HCT116 (cell line): ENCODE data around the gene OR2V2. TPM values are rescaled to one million over a fixed set of nuclear protein-coding genes. Genes with fewer than 3 reads are reported as not detected.
A peak's percentile ranks its signal among the peaks of the same experiment; 100 is the strongest.

Experiments
- ATAC-seq: fragments of 200-7000 bp; cut with Tn5 transposase; 2 replicates; pipeline ENCODE4 v1.9.1; 2020; ENCODE audit warnings: mild to moderate bottlenecking, moderate library complexity
- BruUV-seq: library from RNA; stranded (reverse); fragments of 400-500 nt; replicated peaks from 2 replicates; lab custom pipeline; 2021; lab: Mats Ljungman, UMichigan
- CTCF ChIA-PET: fragments of 300-600 bp; sonication (Branson Sonifier 250); formaldehyde crosslinking; loops from one replicate; lab custom pipeline; 2021; ENCODE audit warnings: antibody characterized with exemption; lab: Charles Lee
- POLR2A ChIA-PET: fragments of 300-600, 350-600 bp; sonication (Branson Sonifier 250); formaldehyde crosslinking; loops from one replicate; lab custom pipeline; 2021; ENCODE audit warnings: antibody characterized with exemption; lab: Charles Lee
- RAD21 ChIA-PET, 2 experiments: fragments of 300-600 bp; sonication (Branson Sonifier 250); formaldehyde crosslinking; loops; one replicate each; lab custom pipeline; 2023; ENCODE audit warnings: low total read pairs in 2 of 2; ENCODE audit not compliant: uncharacterized antibody in 2 of 2, unreplicated experiment in 2 of 2, low non-redundant PET in 1 of 2; lab: Charles Lee
- DNase-seq: peaks from one replicate; pipeline ENCODE4 v3.0.0-alpha.2; 2010; ENCODE audit warnings: low read depth, low spot score
- H2AFZ ChIP-seq: fragments of 200-600 bp; shearing (Covaris generic), sonication (generic); 2 replicates; pipeline ENCODE4 v1.6.1; 2017; ENCODE audit warnings: low read depth, mixed run types, mixed read lengths, antibody characterized with exemption, low read length; ENCODE audit not compliant: poor library complexity, severe bottlenecking
- H3K27ac ChIP-seq: 2 replicates; pipeline ENCODE4 v1.5.1; 2012; ENCODE audit warnings: low read depth, low read length
- H3K27me3 ChIP-seq: fragments of 200-600 bp; sonication (generic); 2 replicates; pipeline ENCODE4 v1.6.1; 2016; ENCODE audit warnings: mixed run types, low read length, mixed read lengths; ENCODE audit not compliant: insufficient read depth
- H3K36me3 ChIP-seq, 2 experiments: fragments of 200-500 bp in 1 of 2; fragments of 200-600 bp in 1 of 2; sonication (Bioruptor generic) in 1 of 2; sonication (generic) in 1 of 2; 2 replicates each; pipeline versions ENCODE4 v1.5.1 to v1.6.1; 2014 to 2016; ENCODE audit warnings: low read length in 2 of 2, inconsistent platforms in 1 of 2, mixed read lengths in 1 of 2, mixed run types in 1 of 2; ENCODE audit not compliant: insufficient read depth in 2 of 2, control insufficient read depth in 1 of 2
- H3K4me1 ChIP-seq, 2 experiments: fragments of 200-600 bp in 1 of 2; sonication (generic) in 1 of 2; 2 replicates each; pipeline versions ENCODE4 v1.5.1 to v1.6.1; 2012 to 2017; ENCODE audit warnings: low read length in 2 of 2, inconsistent platforms in 1 of 2, mild to moderate bottlenecking in 1 of 2, mixed read lengths in 1 of 2, mixed run types in 1 of 2, moderate library complexity in 1 of 2; ENCODE audit not compliant: insufficient read depth in 2 of 2, control insufficient read depth in 1 of 2
- H3K4me2 ChIP-seq: fragments of 200-600 bp; sonication (generic); 2 replicates; pipeline ENCODE4 v1.6.1; 2017; ENCODE audit warnings: mixed run types, low read length, mixed read lengths
- H3K4me3 ChIP-seq, 2 experiments: fragments of 200-600 bp in 1 of 2; sonication (generic) in 1 of 2; replicated peaks in 1 of 2; 2 replicates each; pipeline ENCODE4 v1.5.1; 2011 to 2016; ENCODE audit warnings: low read length in 2 of 2, control low read depth in 1 of 2, low read depth in 1 of 2, mild to moderate bottlenecking in 1 of 2, mixed read lengths in 1 of 2, mixed run types in 1 of 2
- H3K79me2 ChIP-seq: fragments of 200-600 bp; sonication (generic); 2 replicates; pipeline ENCODE4 v1.6.1; 2017; ENCODE audit warnings: mild to moderate bottlenecking, mixed run types, low read length, moderate library complexity, mixed read lengths; ENCODE audit not compliant: insufficient read depth
- H3K9ac ChIP-seq: fragments of 200-600 bp; sonication (generic); 2 replicates; pipeline ENCODE4 v1.6.1; 2016; ENCODE audit warnings: low read length, mixed read lengths
- H3K9me2 ChIP-seq: fragments of 200-600 bp; sonication (generic), shearing (Covaris generic); 2 replicates; pipeline ENCODE4 v1.6.1; 2017; ENCODE audit warnings: mixed run types, mild to moderate bottlenecking, moderate library complexity; ENCODE audit not compliant: insufficient read depth
- H3K9me3 ChIP-seq, 2 experiments: fragments of 200-500 bp in 1 of 2; fragments of 200-600 bp in 1 of 2; sonication (Bioruptor generic) in 1 of 2; sonication (generic) in 1 of 2; 2 replicates each; pipeline ENCODE4 v1.6.1; 2014 to 2017; ENCODE audit warnings: low read length in 2 of 2, mixed read lengths in 2 of 2, inconsistent platforms in 1 of 2, low read depth in 1 of 2, mild to moderate bottlenecking in 1 of 2, mixed run types in 1 of 2, moderate library complexity in 1 of 2; ENCODE audit not compliant: control insufficient read depth in 1 of 2, insufficient read depth in 1 of 2
- H4K20me1 ChIP-seq: fragments of 200-600 bp; sonication (generic), shearing (Covaris generic); 2 replicates; pipeline ENCODE4 v1.6.1; 2017; ENCODE audit warnings: mixed run types, mild to moderate bottlenecking, moderate library complexity; ENCODE audit not compliant: insufficient read depth
- CBX3 ChIP-seq: IDR thresholded peaks from 2 replicates; pipeline ENCODE4 v1.6.1; 2012; ENCODE audit warnings: low read depth
- CEBPB ChIP-seq: IDR thresholded peaks from 2 replicates; pipeline ENCODE4 v1.6.1; 2012; ENCODE audit warnings: low read depth
- EZH2 ChIP-seq: fragments of 200-600 bp; sonication (generic); IDR thresholded peaks from 2 replicates; pipeline ENCODE4 v1.6.1; 2017; ENCODE audit warnings: antibody characterized with exemption, mixed run types
- EZH2phosphoT487 ChIP-seq: fragments of 200-600 bp; IDR thresholded peaks from 2 replicates; pipeline ENCODE4 v1.6.1; 2018; ENCODE audit warnings: antibody characterized with exemption, borderline replicate concordance
- POLR2A ChIP-seq: IDR thresholded peaks from 2 replicates; pipeline ENCODE4 v1.7.0; 2011; ENCODE audit warnings: borderline replicate concordance; ENCODE audit not compliant: insufficient read depth, insufficient read length; ENCODE audit errors: extremely low read depth
- POLR2AphosphoS5 ChIP-seq: IDR thresholded peaks from 2 replicates; pipeline ENCODE4 v1.6.1; 2011; ENCODE audit warnings: mild to moderate bottlenecking, low read depth, low read length, moderate library complexity
- SP1 ChIP-seq: IDR thresholded peaks from 2 replicates; pipeline ENCODE4 v1.6.1; 2012; ENCODE audit warnings: low read depth
- SRF ChIP-seq: IDR thresholded peaks from 2 replicates; pipeline ENCODE4 v1.6.1; 2012; ENCODE audit warnings: low read depth
- TCF7L2 ChIP-seq: IDR thresholded peaks from 2 replicates; pipeline ENCODE4 v1.7.0; 2011; ENCODE audit warnings: borderline replicate concordance, inconsistent platforms; ENCODE audit not compliant: insufficient read depth, insufficient read length; ENCODE audit errors: extremely low read depth
- ZFX ChIP-seq: fragments of 450-650 bp; IDR thresholded peaks from 2 replicates; pipeline ENCODE4 v1.6.1; 2017
- ZNF274 ChIP-seq: fragments of 200-500 bp; sonication (Bioruptor generic); IDR thresholded peaks from 2 replicates; pipeline ENCODE4 v1.6.1; 2014; ENCODE audit warnings: mild to moderate bottlenecking, low read depth, low read length, inconsistent platforms
- intact Hi-C: fragments of 100-400 bp; cut with micrococcal nuclease; formaldehyde crosslinking; loops from 2 replicates; pipeline ENCODE4 v1.10.0; 2022
- total RNA-seq: library from RNA; stranded (reverse); gene quantifications from one replicate; pipeline ENCODE4 v1.2.1, GENCODE V29; 2021; ENCODE audit not compliant: unreplicated experiment
- TF ChIP-seq, protein P1 (sequence below): IDR thresholded peaks from 2 replicates; pipeline ENCODE4 v1.6.1; 2012; ENCODE audit warnings: low read depth
- TF ChIP-seq, protein P2 (sequence below): IDR thresholded peaks from 2 replicates; pipeline ENCODE4 v1.6.1; 2011; ENCODE audit warnings: mild to moderate bottlenecking, low read length, moderate library complexity; ENCODE audit not compliant: insufficient replicate concordance; ENCODE audit errors: extremely low read depth

The OR2V2 gene
- total RNA-seq, 1 experiment from 2014 or later: not detected

DNA sequence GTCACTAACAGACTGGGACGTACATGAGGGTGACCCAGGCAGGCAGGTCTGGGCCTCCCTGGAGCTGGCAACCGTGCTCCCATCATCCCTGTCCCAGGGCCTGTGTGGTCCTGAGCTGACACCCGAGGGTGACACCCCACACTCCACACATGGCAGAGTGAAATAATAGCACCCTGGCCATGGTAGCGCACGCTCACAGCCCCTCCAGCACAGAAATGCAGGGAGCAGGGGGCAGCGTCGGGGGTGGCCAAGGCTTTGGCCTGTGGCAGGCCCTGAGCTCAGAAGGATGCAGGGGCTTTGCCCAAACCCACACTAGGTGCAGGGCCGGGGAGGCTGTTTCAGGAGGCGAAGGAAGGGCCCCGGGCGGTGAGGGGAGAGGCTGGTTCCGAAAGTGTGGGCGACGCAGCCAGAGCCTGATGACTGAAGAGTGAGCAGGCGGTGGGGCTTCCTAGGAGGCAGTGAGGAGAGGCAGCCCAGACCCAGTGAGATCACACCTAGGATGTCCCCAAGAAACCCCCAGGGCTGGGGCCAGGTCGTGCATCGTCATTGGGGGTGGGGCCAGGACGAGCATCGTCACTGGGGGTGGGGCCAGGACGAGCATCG lies 12.9 kb downstream of the OR2V2 start:
- Histone ChIP-seq H3K27me3 (no peaks in the 10 kb centered on the region), H3K36me3 (no peaks in the 10 kb centered on the region), H3K9me2 (no peaks in the 10 kb centered on the region), H3K4me1 (peaks cover 12 to 34% of the 10 kb centered on the region in 2 experiments), H3K4me2 (peak overlapping the region; percentile 53), H3K9me3 (no peaks in the 10 kb centered on the region), H4K20me1 (no peaks in the 10 kb centered on the region), H3K4me3 (no peak overlapping the region), H3K9ac (peak overlapping the region; percentile 63), H2AFZ (peak overlapping the region; percentile 68), H3K27ac (peak overlapping the region; percentile 77), H3K79me2 (no peaks in the 10 kb centered on the region)
- no TSS peak for BruUV-seq
- ChIA-PET POLR2A (no interaction called here), CTCF (interaction anchor here (0.5 to 1.1 kb wide), 2 partner anchors 12 to 117 kb away, joined by 3 to 5 read pairs; no protein-coding TSS in a partner anchor), RAD21 (no interaction called here)
- TF ChIP-seq POLR2AphosphoS5: no peak
- no peak for TF ChIP-seq SRF
- TF ChIP-seq, protein P1, sequence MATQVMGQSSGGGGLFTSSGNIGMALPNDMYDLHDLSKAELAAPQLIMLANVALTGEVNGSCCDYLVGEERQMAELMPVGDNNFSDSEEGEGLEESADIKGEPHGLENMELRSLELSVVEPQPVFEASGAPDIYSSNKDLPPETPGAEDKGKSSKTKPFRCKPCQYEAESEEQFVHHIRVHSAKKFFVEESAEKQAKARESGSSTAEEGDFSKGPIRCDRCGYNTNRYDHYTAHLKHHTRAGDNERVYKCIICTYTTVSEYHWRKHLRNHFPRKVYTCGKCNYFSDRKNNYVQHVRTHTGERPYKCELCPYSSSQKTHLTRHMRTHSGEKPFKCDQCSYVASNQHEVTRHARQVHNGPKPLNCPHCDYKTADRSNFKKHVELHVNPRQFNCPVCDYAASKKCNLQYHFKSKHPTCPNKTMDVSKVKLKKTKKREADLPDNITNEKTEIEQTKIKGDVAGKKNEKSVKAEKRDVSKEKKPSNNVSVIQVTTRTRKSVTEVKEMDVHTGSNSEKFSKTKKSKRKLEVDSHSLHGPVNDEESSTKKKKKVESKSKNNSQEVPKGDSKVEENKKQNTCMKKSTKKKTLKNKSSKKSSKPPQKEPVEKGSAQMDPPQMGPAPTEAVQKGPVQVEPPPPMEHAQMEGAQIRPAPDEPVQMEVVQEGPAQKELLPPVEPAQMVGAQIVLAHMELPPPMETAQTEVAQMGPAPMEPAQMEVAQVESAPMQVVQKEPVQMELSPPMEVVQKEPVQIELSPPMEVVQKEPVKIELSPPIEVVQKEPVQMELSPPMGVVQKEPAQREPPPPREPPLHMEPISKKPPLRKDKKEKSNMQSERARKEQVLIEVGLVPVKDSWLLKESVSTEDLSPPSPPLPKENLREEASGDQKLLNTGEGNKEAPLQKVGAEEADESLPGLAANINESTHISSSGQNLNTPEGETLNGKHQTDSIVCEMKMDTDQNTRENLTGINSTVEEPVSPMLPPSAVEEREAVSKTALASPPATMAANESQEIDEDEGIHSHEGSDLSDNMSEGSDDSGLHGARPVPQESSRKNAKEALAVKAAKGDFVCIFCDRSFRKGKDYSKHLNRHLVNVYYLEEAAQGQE: no peak
- TF ChIP-seq ZFX: no peak
- TF ChIP-seq EZH2: no peak
- TF ChIP-seq CBX3: no peak
- TF ChIP-seq ZNF274: no peak
- TF ChIP-seq POLR2A: no peak
- TF ChIP-seq TCF7L2: no peak
- TF ChIP-seq CEBPB: no peak
- TF ChIP-seq SP1: no peak
- TF ChIP-seq, protein P2, sequence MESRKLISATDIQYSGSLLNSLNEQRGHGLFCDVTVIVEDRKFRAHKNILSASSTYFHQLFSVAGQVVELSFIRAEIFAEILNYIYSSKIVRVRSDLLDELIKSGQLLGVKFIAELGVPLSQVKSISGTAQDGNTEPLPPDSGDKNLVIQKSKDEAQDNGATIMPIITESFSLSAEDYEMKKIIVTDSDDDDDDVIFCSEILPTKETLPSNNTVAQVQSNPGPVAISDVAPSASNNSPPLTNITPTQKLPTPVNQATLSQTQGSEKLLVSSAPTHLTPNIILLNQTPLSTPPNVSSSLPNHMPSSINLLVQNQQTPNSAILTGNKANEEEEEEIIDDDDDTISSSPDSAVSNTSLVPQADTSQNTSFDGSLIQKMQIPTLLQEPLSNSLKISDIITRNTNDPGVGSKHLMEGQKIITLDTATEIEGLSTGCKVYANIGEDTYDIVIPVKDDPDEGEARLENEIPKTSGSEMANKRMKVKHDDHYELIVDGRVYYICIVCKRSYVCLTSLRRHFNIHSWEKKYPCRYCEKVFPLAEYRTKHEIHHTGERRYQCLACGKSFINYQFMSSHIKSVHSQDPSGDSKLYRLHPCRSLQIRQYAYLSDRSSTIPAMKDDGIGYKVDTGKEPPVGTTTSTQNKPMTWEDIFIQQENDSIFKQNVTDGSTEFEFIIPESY: no peak
- no peak for TF ChIP-seq EZH2phosphoT487
- DNase-seq (no peak), ATAC-seq (peak; percentile 19; the same call in 1 of the 2 replicates)
- intact Hi-C loops: no loop called here
